Measurements from ENCODE around the gene GGT7. TPM values are rescaled to one million over a fixed set of nuclear protein-coding genes. Genes with fewer than 3 reads are reported as not detected.

The GGT7 gene
- total RNA-seq, 1 donor, result 12.7 TPM

GRCh38 chr20:34873583-34874093 is 982 bp upstream of the GGT7 start:
- Histone ChIP-seq H4K20me1 (ENCODE audit: insufficient read depth, low read length) (peaks cover 8% of the 10 kb centered on the region), H3K4me2 (ENCODE audit: insufficient read depth, low read length) (peak overlapping the region; percentile 94), H3K4me3 (ENCODE audit: insufficient read depth, low read length) (no peak overlapping the region), H3K27ac (ENCODE audit: low read depth, low read length) (no peak overlapping the region), H3K79me2 (ENCODE audit: insufficient read depth, low read length) (peaks cover 16% of the 10 kb centered on the region), H2AFZ (ENCODE audit: low read length) (peak overlapping the region; percentile 98), H3K27me3 (ENCODE audit: insufficient read depth, low read length) (no peaks in the 10 kb centered on the region), H3K9me3 (ENCODE audit: low read depth, low read length) (no peaks in the 10 kb centered on the region), H3K4me1 (ENCODE audit: insufficient read depth, low read length) (peaks cover 31% of the 10 kb centered on the region), H3K36me3 (ENCODE audit: insufficient read depth, low read length) (no peaks in the 10 kb centered on the region)
- no peak for TF ChIP-seq CTCF (IDR thresholded peaks at IDR 0.05; ENCODE audit: extremely low read depth, low read depth, low read length)
- DNase-seq (ENCODE audit: insufficient read length, low spot score, missing footprints), result no peak

- peak overlapping the region; percentile 80 for H3K4me3 ChIP-seq (ENCODE audit: insufficient read depth, low read length)
Observed at GRCh38 chr20:34871966-34872621, 562 bp downstream of the GGT7 start.

DNA sequence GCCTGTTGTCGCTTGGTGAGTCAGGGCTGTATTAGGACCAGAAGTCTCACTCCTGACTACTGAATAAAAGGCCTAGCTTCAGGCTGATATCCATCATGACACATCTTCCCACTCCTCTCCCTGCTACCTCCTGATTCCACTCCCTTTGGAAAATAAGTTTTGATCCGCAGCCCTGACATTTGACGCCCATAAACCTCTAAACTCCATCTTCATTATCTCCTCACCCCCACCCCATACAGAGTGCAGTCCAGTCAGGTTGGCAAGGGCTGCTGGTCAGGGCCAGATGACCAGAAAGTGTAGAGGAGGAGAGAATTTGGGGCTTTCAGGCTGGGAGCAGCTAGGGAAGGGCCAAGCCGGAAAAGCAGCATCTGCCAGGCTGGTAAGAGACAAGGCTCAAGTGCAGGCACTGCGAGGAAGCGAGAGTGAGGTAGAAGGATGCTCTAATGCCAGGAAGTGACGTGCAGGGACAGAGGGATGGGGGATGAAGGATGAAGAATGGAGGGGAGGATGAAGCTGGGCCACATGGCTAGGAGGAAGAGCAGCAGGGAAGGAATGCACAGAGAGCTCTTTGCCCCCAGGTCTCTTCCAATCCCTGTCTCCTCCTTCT is 1.2 kb downstream of the GGT7 start:
- TF ChIP-seq CTCF (IDR thresholded peaks at IDR 0.05; ENCODE audit: extremely low read depth, low read depth, low read length), result no peak
- Histone ChIP-seq H2AFZ (ENCODE audit: low read length) (no peak overlapping the region), H3K4me1 (ENCODE audit: insufficient read depth, low read length) (peaks cover 26% of the 10 kb centered on the region), H3K9me3 (ENCODE audit: low read depth, low read length) (no peaks in the 10 kb centered on the region), H3K79me2 (ENCODE audit: insufficient read depth, low read length) (no peaks in the 10 kb centered on the region), H3K4me3 (ENCODE audit: insufficient read depth, low read length) (no peak overlapping the region), H3K4me2 (ENCODE audit: insufficient read depth, low read length) (peak overlapping the region; percentile 94), H4K20me1 (ENCODE audit: insufficient read depth, low read length) (peaks cover 3% of the 10 kb centered on the region), H3K36me3 (ENCODE audit: insufficient read depth, low read length) (no peaks in the 10 kb centered on the region), H3K27ac (ENCODE audit: low read depth, low read length) (no peak overlapping the region), H3K27me3 (ENCODE audit: insufficient read depth, low read length) (no peaks in the 10 kb centered on the region)
- no peak for DNase-seq (ENCODE audit: insufficient read length, low spot score, missing footprints)

More at GRCh38 chr20:34871966-34872621, 562 bp downstream of the GGT7 start:
- no peaks in the 10 kb centered on the region for H3K27me3 ChIP-seq (ENCODE audit: insufficient read depth, low read length)
- peaks cover 4% of the 10 kb centered on the region for H3K79me2 ChIP-seq (ENCODE audit: insufficient read depth, low read length)
- no peaks in the 10 kb centered on the region for H3K9me3 ChIP-seq (ENCODE audit: low read depth, low read length)
- H3K4me1 ChIP-seq (ENCODE audit: insufficient read depth, low read length), result peaks cover 28% of the 10 kb centered on the region
- H4K20me1 ChIP-seq (ENCODE audit: insufficient read depth, low read length), result peaks cover 3% of the 10 kb centered on the region
- DNase-seq (ENCODE audit: insufficient read length, low spot score, missing footprints), result no peak
- H2AFZ ChIP-seq (ENCODE audit: low read length), result peak overlapping the region; percentile 98
- peak overlapping the region; percentile 7 for H3K27ac ChIP-seq (ENCODE audit: low read depth, low read length)
- TF ChIP-seq CTCF (IDR thresholded peaks at IDR 0.05; ENCODE audit: extremely low read depth, low read depth, low read length), result no peak
- H3K36me3 ChIP-seq (ENCODE audit: insufficient read depth, low read length), result no peaks in the 10 kb centered on the region
- peak overlapping the region; percentile 94 for H3K4me2 ChIP-seq (ENCODE audit: insufficient read depth, low read length)

GRCh38 chr20:34864216-34864615 is 8.4 kb downstream of the GGT7 start:
- Histone ChIP-seq H3K4me2 (ENCODE audit: insufficient read depth, low read length) (no peak overlapping the region), H3K27me3 (ENCODE audit: insufficient read depth, low read length) (no peaks in the 10 kb centered on the region), H3K27ac (ENCODE audit: low read depth, low read length) (no peak overlapping the region), H3K36me3 (ENCODE audit: insufficient read depth, low read length) (peaks cover 9% of the 10 kb centered on the region), H3K79me2 (ENCODE audit: insufficient read depth, low read length) (no peaks in the 10 kb centered on the region), H3K4me1 (ENCODE audit: insufficient read depth, low read length) (no peaks in the 10 kb centered on the region), H3K4me3 (ENCODE audit: insufficient read depth, low read length) (no peak overlapping the region), H3K9me3 (ENCODE audit: low read depth, low read length) (no peaks in the 10 kb centered on the region), H2AFZ (ENCODE audit: low read length) (no peak overlapping the region), H4K20me1 (ENCODE audit: insufficient read depth, low read length) (no peaks in the 10 kb centered on the region)
- TF ChIP-seq CTCF (IDR thresholded peaks at IDR 0.05; ENCODE audit: extremely low read depth, low read depth, low read length), result no peak
- DNase-seq (ENCODE audit: insufficient read length, low spot score, missing footprints), result no peak
